HG03064 (cell line): ENCODE data around the gene PCDH9.

Experiments
- ATAC-seq: cut with Tn5 transposase; IDR thresholded peaks from one replicate; pipeline ENCODE4 v1.9.1; 2021; ENCODE audit warnings: low read depth; ENCODE audit not compliant: unreplicated experiment

The PCDH9 gene

DNA sequence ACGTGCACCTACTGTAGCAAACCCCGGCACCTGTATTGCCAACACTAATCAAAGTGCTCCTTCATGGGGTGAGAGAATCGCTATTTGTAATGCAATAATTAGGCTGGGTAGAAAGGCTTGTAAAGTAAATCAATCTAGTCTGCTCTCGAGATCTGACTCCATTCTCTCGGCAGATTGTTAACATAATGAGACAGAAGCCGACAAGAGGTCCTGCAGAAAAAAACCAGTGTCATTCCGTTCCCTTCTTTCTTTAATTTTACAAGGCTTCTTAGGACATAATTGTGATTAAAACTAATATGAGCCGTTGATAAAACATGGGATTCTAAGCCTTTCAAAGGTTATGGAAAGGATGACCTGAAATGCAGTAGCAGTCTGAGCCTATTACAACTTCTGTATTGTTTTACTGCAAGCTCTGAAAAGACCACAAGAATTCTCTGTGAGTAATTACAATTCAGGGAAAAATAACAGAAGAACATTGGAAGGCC lies 530.0 kb downstream of the PCDH9 start:
- no peak for ATAC-seq

DNA sequence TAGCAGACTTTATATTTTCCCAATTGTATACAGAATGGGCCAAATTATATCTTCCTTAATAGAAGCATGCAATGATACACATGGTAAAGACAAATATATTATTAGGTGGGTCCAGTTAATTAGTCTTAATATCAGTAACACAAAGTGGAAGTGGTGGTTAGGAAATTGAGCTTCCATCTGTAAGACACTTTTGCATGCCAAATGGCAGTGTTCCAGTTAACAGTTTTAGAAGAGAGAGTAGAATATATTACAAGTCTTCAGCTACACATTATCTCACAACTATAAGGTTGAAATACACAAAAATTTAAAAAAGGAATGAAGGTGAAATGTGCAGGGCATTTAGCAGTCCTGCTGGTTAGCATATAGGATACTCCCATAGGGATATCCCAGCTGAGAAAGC lies 536.5 kb downstream of the PCDH9 start:
- ATAC-seq: no peak

DNA sequence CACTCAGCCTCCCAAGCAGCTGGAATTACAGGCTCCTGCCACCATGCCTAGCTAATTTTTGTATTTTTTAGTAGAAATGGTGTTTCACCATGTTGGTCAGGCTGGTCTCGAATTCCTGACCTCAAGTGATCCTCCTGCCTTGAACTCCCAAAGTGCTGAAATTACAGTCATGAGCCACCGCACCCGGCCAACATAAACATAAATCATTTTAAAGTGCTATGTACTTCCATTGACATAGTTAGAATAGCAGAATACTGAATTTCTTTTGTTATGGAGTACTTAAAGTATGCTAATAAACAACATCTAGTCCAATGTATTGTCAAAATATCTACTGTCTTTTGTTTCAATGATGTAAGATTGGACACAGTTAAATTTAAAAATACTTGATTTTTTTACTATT lies 539.0 kb downstream of the PCDH9 start:
- ATAC-seq: no peak

DNA sequence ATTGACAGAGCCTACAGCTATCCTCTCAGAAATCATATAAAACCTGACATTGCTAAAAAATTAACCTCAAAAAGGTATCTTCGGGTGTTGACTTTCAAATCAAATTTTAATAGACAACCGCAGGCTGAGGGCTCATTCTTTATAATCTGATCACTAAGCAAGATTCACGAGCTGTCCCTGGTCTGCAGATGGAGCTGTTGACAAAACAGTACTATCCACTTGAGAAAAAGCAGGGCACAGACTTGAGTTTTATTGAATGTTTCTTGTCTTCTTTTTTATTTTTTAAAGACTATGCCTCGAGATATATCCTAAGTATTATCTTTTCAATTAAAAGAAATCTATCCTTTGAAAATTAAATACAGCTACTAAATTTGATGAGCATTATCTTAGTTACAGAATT lies 540.5 kb downstream of the PCDH9 start:
- ATAC-seq: no peak

DNA sequence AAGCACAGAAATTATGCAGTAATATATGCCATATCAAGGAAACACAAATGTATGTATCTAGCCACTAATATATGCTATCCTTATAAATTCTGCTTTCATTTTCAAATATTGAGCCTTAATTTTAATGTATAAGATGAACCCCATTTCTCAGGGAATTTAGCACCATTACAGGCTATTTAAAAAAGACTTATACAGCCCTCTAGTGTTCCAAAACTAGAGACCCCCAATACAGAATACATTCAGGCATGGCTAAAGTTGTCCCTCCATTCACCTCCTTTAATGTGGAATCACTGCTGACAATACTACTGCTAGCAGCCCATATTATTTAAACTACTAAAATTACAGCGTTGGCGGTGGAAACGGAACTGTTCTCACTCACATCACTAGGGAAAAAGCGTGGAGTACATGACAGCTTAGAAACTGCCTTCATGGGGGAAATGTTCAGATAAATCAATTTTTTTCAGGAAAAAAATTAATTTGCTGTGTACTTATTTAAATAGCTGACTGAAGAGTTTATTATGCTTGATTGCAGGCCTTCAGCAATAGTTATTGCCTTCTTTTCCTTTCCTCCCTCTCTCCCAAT lies 541.0 kb downstream of the PCDH9 start:
- no peak for ATAC-seq

DNA sequence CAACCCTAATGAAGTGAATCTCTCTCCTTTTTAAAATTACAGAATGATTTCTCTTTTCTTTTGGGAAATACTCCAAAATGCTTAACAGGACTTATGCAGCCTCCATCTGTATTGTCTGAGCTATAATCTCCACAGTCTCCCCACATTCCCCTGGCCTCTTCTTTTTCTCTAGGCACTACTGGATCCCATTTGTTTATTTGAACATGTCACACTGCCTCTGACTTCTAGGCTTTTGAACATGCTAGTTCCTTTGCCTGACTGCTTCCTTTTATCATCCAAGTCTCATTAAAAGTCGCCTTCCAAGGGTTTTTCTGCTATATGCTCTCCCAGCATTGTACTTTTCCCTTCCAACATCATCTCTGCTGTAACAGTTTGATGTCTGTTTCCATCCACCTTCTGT lies 548.7 kb downstream of the PCDH9 start:
- no peak for ATAC-seq

DNA sequence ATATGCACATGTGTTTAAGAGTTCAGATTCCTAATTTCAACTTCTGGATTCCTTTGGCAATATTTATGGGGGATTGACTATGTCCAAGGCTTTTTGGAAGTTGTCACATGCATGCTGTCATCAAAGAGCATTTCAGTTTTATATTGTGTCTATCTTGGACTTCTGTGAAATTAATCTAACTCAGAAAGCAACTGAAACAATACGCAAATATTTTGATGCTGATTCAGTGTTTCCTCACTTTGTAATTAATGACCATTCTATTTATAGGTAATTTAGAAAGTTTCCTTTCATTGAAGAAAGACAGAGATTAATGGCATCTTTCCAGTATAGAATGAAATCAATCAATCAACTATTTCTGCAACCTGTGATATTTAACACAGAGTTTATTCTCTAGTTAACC lies 550.1 kb downstream of the PCDH9 start:
- ATAC-seq: no peak

DNA sequence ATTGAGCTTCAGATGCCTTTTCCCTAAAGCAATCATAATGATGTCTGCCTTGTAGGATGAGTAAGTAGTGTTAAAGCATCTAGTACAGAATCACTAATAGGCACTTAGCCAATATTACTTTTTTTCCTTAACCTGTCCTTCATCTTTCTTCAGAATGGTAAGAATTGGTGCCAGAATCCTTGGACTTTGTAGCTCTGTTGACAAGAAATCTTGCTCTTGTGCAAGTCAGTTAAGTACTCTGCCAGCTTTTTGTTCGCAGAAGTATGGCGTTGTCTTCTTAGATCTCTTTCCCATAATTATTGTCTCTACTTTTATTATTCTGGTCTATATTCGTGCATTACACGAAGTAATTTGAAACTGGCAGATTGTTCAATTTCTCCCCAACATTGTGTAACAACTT lies 554.5 kb downstream of the PCDH9 start:
- ATAC-seq: no peak

DNA sequence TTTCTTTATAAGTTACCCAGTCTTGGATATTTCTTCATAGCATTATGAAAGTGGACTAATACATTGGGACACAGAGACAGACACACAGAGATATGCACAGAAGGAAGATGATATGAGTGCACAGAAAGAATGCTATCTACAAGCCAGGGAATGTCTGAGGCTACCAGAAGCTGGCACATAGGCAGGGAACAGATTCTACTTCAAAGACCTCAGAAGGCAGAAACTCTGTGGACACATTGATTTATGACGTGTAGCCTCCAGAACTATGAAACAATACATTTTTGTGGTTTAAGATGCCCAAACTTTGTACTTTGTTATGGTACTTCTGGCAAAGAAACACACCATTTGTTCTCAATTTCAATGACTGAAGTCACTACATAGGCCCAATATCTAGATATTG lies 556.7 kb downstream of the PCDH9 start:
- ATAC-seq: no peak

DNA sequence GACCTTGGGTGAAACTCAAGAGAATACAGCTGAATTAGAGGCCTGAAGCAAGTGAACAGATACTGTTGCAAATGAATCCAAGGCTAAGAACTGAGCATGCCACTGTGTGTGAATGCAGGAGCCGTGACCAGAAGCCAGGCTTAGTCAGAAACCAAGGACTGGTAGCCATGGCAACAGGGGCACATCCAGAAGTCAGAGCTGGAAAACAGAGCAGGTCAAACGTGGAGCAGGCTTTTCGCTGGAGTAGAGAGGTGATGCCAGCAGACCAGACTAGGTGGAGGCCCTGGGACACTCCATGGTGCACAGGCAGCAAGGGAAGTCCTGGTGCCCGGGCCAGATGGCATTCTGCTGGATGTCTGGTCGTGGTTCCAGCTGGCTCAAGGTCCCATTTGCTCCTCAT lies 564.1 kb downstream of the PCDH9 start:
- ATAC-seq: no peak

DNA sequence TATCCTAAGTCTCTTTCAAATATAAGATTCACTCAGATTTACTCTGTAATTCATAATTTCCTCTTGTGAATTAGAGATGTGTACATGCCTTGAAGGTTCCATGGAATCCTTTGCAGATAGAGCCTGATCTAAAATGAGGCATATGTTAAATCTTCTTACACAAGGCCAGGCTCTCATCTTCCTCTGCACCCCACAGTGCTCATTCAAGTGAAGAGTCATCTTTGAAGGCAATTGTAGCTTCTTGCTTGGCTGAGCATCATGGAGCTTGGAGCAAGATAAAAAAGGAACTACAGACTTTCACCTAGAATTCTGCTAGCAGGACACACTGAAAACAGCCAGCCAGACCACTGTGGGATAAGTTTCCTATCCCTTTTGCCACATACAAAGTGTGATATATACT lies 566.4 kb downstream of the PCDH9 start:
- no peak for ATAC-seq

DNA sequence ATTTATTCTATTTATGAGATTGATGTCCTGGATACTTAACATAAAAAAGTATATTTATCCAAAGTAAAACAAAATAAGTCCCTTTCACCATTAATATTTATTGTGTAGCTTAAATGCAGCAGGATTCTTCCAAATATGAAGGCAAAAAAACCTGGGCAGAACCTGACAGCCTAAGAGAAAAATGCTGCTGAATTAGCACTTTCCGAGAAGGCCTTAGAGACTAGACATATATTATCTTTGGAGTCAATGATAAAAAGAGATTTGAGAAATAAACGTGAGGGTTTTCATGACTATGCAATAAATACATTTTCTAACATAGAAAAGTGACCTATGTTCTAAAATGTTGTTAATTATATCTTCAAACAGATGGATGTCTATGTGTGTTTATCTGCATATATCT lies 566.9 kb downstream of the PCDH9 start:
- no peak for ATAC-seq

DNA sequence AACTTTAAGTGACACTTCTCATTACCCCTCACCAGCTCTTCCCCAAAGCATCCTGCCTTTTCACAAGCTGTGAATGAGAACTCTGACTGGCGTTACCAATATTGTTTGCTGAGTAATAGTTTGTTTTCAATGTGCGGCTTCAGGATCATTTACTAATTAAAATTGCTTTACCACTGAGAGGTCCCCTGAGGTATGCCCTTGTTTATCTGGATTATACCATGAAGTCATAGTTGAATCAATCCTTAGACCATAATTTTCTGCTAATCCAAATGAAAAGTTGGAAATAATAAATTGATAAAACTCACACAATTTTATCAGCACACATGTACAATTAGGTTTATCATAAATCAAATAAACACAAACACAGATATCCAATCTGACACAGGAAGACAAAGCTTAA lies 568.8 kb downstream of the PCDH9 start:
- no peak for ATAC-seq

DNA sequence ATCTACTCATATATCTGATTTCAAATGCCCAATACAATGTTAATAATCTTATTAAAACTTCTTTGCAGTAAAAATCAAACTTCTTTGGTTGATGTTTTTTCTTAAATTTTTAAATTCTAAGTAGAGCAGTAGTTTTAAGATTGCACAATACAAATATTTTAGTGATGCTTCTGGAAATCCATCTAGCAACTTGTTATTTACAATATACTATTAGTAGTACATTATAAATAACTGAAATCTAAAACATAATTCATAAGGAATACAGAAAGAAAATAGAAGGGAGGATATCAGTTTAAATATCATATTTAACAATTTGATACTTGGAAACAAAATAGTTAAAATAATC lies 569.7 kb downstream of the PCDH9 start:
- ATAC-seq: no peak

DNA sequence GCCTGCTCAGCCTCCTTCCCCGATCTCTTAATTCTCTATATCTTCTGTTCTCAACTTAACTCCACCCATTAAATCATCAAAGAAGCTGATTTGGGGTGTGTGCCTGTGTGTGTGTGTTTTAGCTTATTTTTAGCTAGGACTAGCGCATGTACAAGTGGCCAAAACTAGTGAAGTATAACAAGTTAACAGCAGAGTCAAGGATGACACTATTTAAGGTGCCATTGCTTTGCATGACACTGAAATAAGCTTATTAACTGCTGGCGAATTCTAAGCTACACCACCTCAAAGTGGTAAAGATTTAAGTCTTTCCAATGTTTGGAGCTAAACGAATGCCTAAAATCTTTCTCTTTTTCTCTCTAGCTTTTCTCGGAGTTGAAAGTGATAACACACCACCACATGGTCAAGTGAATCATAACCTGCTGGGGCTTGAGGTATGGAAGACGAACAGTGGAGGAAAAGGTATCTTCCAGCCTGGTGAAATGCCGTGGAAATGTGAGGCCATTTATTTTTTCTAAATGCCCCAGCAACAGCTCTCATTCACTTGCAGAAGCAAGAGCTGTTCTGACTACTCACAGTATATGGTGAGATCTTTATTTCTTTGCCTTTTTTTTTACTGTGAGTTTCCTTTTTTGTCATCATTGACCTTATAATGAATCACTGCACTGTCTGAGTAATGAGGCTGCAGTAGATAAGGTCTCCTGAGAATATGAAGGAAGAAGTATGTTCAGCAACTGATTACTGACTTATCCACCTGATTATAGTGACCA lies 570.3 kb downstream of the PCDH9 start:
- ATAC-seq: peak; percentile 88

DNA sequence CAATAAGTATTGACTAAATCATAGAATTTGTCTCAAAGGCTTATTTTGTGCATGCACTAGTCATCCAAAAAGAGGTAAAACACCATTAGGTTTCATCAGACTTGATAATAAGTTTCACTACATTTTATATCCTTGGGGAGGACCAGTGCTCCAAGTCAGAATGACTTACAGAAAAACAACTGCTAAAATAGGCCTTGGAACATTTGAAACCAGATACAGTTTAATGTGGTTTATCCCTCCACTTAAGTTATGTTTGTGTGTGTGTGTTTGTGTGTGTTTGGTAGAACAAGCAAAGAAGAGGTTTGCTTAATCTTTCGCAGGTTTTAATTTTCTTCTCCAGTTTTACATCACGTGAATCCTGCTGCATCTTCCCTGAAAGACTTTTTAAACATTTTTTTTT lies 570.9 kb downstream of the PCDH9 start:
- no peak for ATAC-seq

DNA sequence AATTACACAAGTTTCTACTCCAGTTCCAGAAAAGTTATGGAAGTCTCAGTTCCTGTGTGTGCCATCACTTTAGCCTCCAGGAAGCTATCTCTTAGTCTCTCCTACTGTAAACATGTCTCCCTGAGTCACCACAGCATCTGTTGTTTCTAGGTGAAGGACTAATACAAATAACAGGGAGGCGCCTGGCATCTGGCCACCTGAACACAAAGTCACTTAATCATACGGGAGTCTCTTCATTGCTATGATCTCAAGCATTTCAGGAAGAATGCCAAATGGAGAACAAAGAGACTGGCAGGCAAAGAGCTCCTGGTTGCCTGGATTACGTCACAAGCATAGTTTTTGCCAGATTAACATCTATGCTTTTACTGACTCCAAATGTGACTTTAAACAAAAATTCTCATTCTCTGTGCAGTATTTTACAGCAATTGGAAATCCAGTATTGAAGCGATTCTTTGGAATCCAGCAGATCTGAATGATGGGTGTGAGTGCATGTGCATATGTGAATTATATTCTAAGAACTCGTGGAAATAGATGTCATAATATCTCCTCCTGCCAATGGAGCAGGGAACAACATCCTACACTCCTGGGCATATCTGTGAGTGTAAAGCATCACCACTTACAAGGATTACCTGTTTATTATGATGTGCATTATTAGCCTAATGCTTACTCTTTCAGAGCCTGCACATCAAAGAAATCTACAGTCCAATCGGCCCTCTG lies 572.8 kb downstream of the PCDH9 start:
- no peak for ATAC-seq

DNA sequence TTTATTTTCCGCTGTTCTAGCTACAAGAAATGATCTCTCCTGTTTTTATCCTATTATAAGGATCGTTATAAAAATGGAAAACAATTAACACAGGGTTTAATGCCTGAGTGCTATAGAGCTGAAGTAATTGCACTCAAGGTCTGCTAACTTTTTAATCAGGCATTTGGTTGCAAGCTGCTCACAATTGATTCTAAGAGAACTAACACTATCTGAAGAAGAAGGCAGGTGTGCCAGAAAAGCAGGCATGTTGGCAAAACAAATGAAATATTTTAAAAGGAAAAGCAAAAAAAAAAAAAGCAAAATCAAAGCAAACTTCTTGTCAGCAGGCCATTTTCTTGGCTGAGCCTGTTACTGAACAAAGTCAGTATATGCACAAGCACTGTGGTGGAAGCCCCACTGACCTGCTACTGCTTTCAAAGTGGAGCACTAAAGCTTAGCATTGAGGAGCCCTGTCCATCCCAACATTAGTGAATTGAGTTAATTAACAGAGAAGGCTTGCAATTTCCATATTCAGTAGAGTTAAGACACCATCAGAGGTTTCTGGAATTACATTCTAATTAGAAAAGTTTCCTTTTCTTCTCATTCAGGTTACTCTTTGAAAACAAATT lies 574.2 kb downstream of the PCDH9 start:
- ATAC-seq: no peak

DNA sequence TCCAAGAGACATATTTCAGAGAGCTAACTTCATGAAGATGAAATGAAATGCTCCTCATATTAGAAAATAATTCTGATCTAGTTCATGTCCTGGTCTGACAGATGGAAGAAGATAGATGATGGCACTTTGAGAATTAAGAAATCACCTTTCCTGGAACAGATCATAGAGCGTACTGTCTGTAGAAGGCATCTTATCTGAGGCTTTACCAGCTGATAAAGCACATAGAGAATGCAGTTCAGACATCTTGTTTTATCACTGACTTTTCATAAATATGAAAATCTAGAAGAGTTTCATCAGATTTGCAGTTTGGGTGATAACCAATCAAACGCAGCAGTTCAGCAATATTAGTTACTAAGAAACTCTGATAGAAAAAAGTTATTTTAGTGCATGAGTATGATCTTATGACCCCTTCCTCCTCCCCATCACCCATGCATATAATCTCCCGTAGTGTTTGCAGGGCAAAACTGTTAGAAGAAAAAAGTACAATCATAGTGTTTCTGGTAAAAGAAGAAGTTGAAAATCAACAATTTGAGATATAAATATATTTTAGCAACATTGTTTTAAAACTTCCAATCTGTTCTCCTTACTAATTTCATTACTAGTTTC lies 585.2 kb downstream of the PCDH9 start:
- ATAC-seq: no peak

DNA sequence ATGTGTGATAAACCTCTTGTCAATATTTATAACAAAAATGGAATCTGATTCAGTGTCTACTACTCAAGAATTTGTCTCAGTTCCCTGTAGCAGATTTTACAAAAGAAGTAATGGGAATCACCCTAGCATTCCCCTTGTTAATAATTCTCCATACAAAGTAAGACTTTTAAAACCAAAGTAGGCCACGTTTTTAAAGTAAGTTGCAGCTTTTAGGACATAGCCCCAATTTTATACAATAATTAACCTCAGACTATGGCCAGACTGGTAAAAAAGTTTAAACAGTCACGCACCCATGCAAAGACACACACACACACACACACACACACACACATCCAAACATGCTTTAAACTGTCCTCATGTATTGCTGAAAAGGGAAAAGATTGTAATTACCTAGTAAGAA lies 589.9 kb downstream of the PCDH9 start:
- no peak for ATAC-seq

DNA sequence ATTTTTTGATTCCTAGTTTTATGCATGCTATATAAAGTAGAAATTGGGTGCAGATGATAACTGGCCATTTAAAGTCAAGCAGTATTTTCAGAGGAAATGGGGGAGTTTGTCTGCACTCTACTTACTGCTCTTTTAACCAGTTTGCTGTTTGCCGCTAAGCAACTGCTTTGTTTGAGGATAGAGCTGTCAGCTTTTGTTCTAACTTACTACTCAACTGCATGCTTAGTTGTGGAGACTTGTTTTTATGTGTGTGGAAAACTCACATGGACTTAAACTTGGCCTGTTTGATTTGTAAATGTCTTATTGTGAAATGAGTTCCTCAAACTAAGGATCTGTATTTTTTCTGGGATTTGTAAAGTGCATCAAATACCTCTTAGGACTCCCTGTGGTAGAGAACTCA lies 591.1 kb downstream of the PCDH9 start:
- no peak for ATAC-seq
